OCI-LY1 (cell line): ENCODE data around the gene ANKS1A.

Source experiments
- H2AFZ ChIP-seq: fragments of 200-600 bp; sonication (generic), shearing (Covaris generic); 2 replicates; pipeline ENCODE4 v1.6.0; 2014; ENCODE audit warnings: antibody characterized with exemption, mild to moderate bottlenecking, low read length
- H3F3A ChIP-seq: fragments of 200-600 bp; sonication (generic), shearing (Covaris generic); 2 replicates; pipeline ENCODE4 v1.6.0; 2014; ENCODE audit warnings: mild to moderate bottlenecking, antibody characterized with exemption, low read length, moderate library complexity; ENCODE audit not compliant: insufficient read depth
- H3K27ac ChIP-seq: fragments of 200-600 bp; sonication (generic); 2 replicates; pipeline ENCODE4 v1.5.1; 2014; ENCODE audit warnings: low read length, mixed run types, mild to moderate bottlenecking, low read depth; ENCODE audit not compliant: poor library complexity, severe bottlenecking
- H3K27me3 ChIP-seq: fragments of 200-600 bp; sonication (generic); 2 replicates; pipeline ENCODE4 v1.6.0; 2014; ENCODE audit warnings: antibody characterized with exemption, mild to moderate bottlenecking, low read length, moderate library complexity; ENCODE audit not compliant: insufficient read depth
- H3K36me3 ChIP-seq: fragments of 200-600 bp; sonication (generic); 2 replicates; pipeline ENCODE4 v1.6.1; 2014; ENCODE audit warnings: mild to moderate bottlenecking, antibody characterized with exemption, low read length, moderate library complexity, mixed read lengths; ENCODE audit not compliant: insufficient read depth
- H3K4me1 ChIP-seq: fragments of 200-600 bp; sonication (generic); 2 replicates; pipeline ENCODE4 v1.5.1; 2014; ENCODE audit warnings: mild to moderate bottlenecking, low read length, moderate library complexity; ENCODE audit not compliant: insufficient read depth, severe bottlenecking
- H3K4me2 ChIP-seq: fragments of 200-600 bp; sonication (generic), shearing (Covaris generic); 2 replicates; pipeline ENCODE4 v1.6.1; 2014; ENCODE audit warnings: low read length
- H3K4me3 ChIP-seq: fragments of 200-600 bp; sonication (generic); 2 replicates; pipeline ENCODE4 v1.5.1; 2014; ENCODE audit warnings: low read length, low read depth, mild to moderate bottlenecking, mixed read lengths; ENCODE audit not compliant: poor library complexity, severe bottlenecking
- H3K79me2 ChIP-seq: fragments of 200-600 bp; shearing (Covaris generic); 2 replicates; pipeline ENCODE4 v1.6.1; 2016; ENCODE audit warnings: mixed run types, low read length, mixed read lengths; ENCODE audit not compliant: insufficient read depth
- H3K9ac ChIP-seq: fragments of 200-600 bp; sonication (generic), shearing (Covaris generic); 2 replicates; pipeline ENCODE4 v1.6.1; 2014; ENCODE audit warnings: mild to moderate bottlenecking, low read length, mixed read lengths
- H3K9me2 ChIP-seq: fragments of 200-600 bp; sonication (generic), shearing (Covaris generic); 2 replicates; pipeline ENCODE4 v1.6.1; 2014; ENCODE audit warnings: low read depth, mild to moderate bottlenecking, low read length, mixed read lengths
- H3K9me3 ChIP-seq: fragments of 200-600 bp; shearing (Covaris generic); 2 replicates; pipeline ENCODE4 v1.6.1; 2014; ENCODE audit warnings: low read length, mixed read lengths
- H4K20me1 ChIP-seq: fragments of 200-600 bp; sonication (generic), shearing (Covaris generic); 2 replicates; pipeline ENCODE4 v1.6.0; 2016; ENCODE audit warnings: mild to moderate bottlenecking, low read length; ENCODE audit not compliant: insufficient read depth
- EZH2 ChIP-seq: fragments of 200-600 bp; sonication (generic), shearing (Covaris generic); IDR thresholded peaks from 2 replicates; pipeline ENCODE4 v1.8.0; 2017; ENCODE audit warnings: borderline replicate concordance, mixed run types, mild to moderate bottlenecking, antibody characterized with exemption, low read length, moderate library complexity, mixed read lengths
- TF ChIP-seq, protein P1 (sequence below): fragments of 200-600 bp; sonication (generic), shearing (Covaris generic); IDR thresholded peaks from 2 replicates; pipeline ENCODE4 v1.5.1; 2017; ENCODE audit warnings: mild to moderate bottlenecking, antibody characterized with exemption, low read length, moderate library complexity, mixed read lengths

Gene ANKS1A

DNA sequence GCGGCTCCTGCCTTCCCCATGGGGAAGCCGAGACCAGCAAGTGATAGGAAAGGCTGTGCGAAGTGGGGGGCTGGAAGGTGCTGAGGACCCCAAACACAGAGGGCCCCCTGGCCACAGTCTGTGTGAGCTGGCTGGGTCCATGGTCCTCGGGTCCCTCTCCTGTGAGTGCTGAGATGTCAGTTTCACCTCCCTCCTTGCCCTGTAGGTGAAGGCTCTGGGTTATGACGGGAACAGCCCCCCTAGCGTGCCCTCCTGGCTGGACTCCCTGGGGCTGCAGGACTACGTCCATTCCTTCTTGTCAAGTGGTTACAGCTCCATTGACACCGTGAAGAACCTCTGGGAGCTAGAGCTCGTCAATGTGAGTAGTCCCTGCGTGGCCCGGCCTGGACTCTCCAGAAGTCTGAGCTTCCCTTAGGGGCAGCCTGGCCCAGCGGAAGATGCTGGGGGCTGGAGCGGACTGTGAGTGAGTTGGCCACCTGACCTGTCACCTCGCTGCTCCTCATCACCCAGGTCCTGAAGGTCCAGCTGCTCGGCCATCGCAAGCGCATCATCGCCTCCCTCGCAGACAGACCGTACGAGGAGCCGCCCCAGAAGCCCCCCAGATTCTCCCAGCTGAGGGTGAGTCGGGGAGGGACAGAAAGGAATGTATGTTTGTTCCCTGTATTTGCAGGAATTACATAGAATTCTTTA lies 190.4 kb downstream of the ANKS1A start:
- no peaks in the 10 kb centered on the region for H3K9me2 ChIP-seq
- no peak overlapping the region for H3K4me3 ChIP-seq
- H3K4me2 ChIP-seq, result no peak overlapping the region
- no peaks in the 10 kb centered on the region for H3K4me1 ChIP-seq
- H3F3A ChIP-seq, result no peaks in the 10 kb centered on the region
- no peak overlapping the region for H3K27ac ChIP-seq
- H3K36me3 ChIP-seq, result no peaks in the 10 kb centered on the region
- TF ChIP-seq, protein P1, sequence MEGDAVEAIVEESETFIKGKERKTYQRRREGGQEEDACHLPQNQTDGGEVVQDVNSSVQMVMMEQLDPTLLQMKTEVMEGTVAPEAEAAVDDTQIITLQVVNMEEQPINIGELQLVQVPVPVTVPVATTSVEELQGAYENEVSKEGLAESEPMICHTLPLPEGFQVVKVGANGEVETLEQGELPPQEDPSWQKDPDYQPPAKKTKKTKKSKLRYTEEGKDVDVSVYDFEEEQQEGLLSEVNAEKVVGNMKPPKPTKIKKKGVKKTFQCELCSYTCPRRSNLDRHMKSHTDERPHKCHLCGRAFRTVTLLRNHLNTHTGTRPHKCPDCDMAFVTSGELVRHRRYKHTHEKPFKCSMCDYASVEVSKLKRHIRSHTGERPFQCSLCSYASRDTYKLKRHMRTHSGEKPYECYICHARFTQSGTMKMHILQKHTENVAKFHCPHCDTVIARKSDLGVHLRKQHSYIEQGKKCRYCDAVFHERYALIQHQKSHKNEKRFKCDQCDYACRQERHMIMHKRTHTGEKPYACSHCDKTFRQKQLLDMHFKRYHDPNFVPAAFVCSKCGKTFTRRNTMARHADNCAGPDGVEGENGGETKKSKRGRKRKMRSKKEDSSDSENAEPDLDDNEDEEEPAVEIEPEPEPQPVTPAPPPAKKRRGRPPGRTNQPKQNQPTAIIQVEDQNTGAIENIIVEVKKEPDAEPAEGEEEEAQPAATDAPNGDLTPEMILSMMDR, result no peak
- no peak for TF ChIP-seq EZH2
- no peak overlapping the region for H3K9ac ChIP-seq
- no peak overlapping the region for H2AFZ ChIP-seq
- no peaks in the 10 kb centered on the region for H3K9me3 ChIP-seq
- no peaks in the 10 kb centered on the region for H4K20me1 ChIP-seq
- no peaks in the 10 kb centered on the region for H3K79me2 ChIP-seq
- no peaks in the 10 kb centered on the region for H3K27me3 ChIP-seq

DNA sequence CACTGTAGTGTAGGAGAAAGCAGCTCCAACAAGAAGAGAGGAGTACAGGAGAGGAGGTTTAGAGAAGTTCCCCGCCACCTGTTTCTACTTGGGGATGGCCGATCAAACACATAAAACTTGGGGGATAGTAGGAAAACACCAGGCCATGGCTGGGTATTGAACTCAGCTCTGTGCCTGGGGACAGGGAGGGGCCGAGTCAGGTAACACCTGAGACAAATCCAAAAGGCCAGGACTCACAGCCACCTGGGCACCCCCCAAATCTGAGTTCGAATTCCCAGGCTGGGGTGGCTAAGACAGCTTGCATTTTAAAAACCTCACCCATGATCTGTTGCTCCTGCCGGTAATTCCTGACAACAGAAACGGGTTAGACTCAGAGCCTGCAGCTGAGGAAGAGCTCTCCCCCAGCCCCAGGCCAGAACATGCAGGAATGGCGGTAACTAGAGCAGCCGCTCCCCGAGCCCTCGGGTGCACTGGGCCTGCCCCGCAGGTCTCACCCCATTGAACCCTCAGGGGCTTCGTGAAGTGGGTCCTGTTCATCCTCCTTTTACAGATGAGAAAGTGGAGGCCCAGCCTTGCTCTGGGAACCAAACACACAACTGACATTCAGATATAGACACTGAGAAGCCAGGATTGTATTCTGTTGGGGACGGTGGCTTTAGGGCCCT lies 191.1 kb downstream of the ANKS1A start:
- TF ChIP-seq, protein P1, result no peak
- TF ChIP-seq EZH2, result no peak
- no peaks in the 10 kb centered on the region for H3F3A ChIP-seq
- no peak overlapping the region for H3K4me2 ChIP-seq
- no peak overlapping the region for H3K9ac ChIP-seq
- no peaks in the 10 kb centered on the region for H3K4me1 ChIP-seq
- H3K36me3 ChIP-seq, result no peaks in the 10 kb centered on the region
- H4K20me1 ChIP-seq, result no peaks in the 10 kb centered on the region
- H2AFZ ChIP-seq, result no peak overlapping the region
- no peak overlapping the region for H3K4me3 ChIP-seq
- no peak overlapping the region for H3K27ac ChIP-seq
- H3K27me3 ChIP-seq, result no peaks in the 10 kb centered on the region
- H3K9me3 ChIP-seq, result no peaks in the 10 kb centered on the region
- no peaks in the 10 kb centered on the region for H3K9me2 ChIP-seq
- no peaks in the 10 kb centered on the region for H3K79me2 ChIP-seq

DNA sequence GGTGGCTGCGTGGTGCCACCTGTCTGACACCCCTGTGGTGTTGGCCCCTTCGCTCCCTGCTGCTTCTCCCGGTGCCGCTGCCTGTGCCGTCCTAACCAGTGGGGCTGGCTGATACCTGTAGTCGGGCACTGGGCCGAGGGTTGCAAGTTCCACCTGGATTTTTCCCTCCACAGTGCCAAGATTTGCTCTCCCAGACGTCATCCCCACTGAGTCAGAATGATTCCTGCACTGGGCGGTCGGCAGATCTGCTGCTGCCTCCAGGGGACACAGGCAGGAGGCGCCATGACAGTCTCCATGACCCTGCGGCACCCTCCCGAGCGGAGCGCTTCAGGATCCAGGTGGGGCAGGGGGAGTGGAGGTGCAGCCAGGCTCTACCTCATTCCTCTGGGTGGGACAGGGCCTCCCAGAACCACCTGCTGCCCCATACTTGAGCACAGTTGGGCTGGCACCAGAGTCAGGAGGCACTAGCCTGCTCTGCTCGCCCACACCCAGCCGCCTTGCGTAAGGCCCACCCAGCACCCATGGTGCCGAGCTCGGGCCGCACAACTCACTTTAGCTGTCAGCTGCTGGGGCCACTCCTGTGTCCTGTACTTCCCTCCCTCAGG lies 191.9 kb downstream of the ANKS1A start:
- H3K27me3 ChIP-seq, result no peaks in the 10 kb centered on the region
- TF ChIP-seq EZH2, result no peak
- TF ChIP-seq, protein P1, result no peak
- no peaks in the 10 kb centered on the region for H3F3A ChIP-seq
- no peak overlapping the region for H3K4me2 ChIP-seq
- no peak overlapping the region for H3K9ac ChIP-seq
- H4K20me1 ChIP-seq, result no peaks in the 10 kb centered on the region
- no peaks in the 10 kb centered on the region for H3K36me3 ChIP-seq
- no peak overlapping the region for H3K27ac ChIP-seq
- H2AFZ ChIP-seq, result no peak overlapping the region
- no peak overlapping the region for H3K4me3 ChIP-seq
- H3K9me2 ChIP-seq, result no peaks in the 10 kb centered on the region
- no peaks in the 10 kb centered on the region for H3K4me1 ChIP-seq
- no peaks in the 10 kb centered on the region for H3K79me2 ChIP-seq
- no peaks in the 10 kb centered on the region for H3K9me3 ChIP-seq
